Activated T-cell treated with anti-CD3 and anti-CD28 coated beads for 4 hours (primary cell): Measurements from ENCODE around the gene IP6K3.

Experiments used
- DNase-seq: peaks from one replicate; pipeline ENCODE4 v3.0.0-alpha.2; 2020

IP6K3 gene

DNA sequence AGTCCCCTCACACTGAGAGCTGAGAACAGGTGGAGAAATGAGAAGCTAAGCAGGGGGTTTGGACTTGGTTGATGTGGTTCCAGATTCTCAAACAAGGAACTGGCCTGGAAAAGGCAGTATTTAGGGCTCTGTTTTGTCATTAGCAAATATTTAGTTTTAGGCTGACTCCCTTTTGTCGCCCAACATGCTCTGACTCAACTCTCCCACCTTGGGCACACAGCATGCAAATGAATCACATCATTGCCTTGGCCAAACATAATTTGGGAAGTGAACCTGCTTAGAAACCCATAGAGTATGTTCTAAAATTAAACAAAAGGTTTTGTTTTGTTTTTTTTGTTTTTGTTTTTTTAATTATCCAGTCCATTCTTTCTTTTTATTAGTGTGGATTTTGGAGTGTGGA, 25.7 kb downstream of the IP6K3 start:
- DNase-seq, result no peak

DNA sequence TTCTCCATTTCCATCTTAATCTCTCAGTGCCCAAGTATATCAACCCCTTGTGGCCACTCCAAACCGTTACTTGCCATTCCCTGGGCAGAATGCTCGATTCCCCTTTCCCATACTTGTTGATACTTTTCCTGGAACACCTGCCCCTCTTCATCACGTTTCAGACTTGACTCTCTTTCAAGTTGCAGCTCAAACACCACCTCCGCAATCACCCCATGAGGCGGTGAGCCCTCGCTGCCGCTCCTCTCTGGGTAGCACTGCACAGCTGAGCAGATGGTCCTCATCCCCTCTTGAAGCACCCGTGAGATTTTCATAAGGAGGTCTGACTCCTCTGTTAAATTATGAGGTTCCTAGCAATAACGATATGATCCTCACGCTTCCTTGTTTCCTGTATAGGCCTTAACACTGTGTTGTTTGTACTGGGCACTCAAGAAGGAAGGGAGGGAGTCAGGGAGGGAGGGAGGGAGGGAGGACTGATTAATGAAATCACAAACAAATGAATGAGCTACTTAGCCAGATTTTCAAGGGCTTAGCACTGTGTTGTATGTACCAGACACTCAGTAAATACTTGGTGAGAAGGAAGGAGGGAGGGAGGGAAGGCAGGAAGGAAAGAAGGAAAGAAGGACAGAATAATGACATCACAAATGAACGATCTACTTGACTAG, 27.2 kb downstream of the IP6K3 start:
- DNase-seq, result no peak

DNA sequence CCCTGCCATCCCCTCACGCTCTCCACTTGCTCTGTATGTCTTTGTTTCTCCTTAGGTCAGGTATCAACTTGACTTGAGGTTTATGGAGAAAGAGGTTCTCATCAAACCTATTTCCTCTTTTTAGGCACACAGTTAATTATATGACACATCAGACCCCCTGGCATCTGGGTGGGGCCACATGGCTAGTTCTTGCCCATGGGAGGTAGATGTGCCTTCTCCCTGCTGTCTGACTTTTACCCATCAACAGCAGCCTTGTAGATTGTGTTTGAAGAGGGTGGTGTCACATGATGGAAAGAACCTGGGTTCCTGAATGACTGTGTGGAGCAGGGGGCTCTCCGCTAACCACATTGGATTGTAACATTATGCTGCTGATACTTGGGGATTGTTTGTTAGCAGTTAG, 28.0 kb downstream of the IP6K3 start:
- no peak for DNase-seq

DNA sequence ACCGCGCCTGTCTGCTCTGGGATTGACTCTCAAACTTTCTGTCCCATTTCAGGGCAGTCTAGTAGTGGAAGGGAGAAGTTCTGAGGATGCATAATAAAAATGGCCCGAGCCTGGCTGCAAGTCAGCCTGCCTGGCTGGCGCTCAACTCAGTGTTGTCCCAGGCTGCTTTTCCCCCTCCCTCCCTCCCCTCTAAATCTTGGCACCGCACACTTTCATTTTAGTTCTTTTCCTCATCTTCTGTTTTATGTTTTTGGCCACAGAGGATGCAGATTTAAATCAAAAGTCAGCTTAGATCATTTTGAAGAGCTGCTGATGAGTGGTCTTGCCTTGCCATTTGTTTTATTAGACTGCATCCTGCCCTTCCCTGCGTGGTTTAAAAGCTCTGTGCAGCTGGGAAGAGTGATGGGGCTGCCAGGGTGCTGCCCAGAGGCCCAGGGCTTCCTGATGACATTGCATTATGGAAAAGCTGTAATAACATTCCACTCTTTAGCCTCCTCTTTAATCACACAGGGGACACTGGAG, 28.7 kb downstream of the IP6K3 start:
- no peak for DNase-seq

GRCh38 chr6:33716890-33717632, 29.6 kb downstream of the IP6K3 start:
- DNase-seq, result no peak

DNA sequence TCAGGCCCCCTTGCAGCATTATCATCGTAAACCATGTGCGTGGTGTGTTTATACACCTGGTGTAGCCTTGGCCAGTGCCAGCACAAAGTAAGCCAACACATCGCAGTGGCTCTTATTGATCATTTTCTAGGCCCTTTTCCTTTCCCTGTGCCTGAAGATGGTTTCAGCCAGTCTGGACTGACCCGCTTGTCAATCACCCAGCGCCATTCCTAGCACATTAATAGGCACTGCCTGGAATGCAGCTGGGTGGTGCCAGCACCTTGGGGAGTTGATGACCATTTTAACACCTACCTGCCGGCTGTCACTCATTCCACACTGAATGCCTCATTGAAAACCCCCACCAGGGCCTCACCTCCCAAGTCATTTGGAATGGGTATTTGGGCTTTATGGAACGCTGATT, 30.3 kb downstream of the IP6K3 start:
- DNase-seq, result no peak

DNA sequence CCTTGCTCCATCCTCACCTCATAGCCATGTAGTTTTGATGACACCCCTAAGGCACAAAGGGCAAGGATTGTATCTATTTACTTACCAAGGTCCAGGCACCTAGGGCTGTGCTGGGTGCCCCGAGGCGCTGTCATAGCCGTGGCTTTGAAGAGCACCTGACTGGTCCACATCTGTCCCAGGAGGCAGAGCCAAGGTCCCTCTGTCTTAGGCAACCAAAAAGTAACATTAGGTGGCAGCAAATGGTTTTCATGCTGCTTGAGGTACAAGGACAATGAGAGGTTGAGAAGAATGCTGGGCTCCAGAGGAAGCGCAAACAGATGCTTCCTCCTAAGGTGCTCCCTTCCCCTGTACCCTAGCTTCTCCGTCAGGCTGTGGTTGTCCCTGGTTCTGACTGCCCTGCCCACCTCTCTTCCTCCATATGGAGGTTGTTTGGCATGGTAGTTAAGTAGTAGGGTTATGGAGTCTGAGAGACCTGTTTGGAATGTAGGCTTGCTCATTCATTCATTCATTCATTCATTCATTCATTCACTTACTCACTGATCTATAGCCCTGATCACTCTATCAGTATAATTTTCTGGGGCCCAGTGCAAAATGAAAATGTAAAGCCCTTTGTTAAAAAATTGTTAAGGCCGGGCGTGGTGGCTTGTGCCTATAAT, 32.2 kb downstream of the IP6K3 start:
- DNase-seq, result no peak

DNA sequence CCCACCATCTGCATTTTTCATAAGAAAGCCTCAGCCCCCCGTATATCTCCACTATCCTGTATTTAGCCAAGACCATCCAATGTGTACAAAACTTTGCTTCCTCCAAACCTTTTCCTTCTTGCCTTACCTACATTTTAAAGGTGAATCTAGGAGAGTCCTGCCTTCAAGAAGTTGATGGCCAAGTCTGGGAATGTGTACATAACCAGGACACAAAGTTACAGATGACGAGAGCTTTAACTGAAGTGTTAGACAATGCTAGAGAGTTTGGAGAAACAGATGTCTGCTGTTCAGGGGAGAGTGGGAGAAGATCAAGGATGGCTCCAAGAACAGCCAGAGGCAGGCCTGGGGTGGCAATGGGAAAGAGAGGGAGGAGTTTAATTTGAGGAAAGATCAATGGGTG, 32.9 kb downstream of the IP6K3 start:
- DNase-seq, result no peak

DNA sequence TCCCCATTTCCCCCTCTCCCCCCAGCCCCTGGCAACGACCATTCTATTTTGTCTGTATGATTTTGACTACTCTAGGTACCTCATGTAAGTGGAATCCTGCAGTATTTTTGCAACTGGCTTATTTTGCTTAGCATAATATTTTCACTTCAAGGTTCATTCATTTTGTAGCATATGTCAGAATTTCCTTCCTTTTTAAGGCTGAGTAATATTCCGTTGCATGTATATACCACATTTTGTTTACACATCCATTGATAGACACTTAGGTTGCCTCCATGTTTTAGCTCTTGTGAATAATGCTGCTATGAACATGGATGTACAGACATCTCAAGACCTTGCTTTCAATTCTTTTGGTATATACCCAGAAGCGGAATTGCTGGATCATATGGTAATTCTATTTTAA, 33.8 kb downstream of the IP6K3 start:
- no peak for DNase-seq

DNA sequence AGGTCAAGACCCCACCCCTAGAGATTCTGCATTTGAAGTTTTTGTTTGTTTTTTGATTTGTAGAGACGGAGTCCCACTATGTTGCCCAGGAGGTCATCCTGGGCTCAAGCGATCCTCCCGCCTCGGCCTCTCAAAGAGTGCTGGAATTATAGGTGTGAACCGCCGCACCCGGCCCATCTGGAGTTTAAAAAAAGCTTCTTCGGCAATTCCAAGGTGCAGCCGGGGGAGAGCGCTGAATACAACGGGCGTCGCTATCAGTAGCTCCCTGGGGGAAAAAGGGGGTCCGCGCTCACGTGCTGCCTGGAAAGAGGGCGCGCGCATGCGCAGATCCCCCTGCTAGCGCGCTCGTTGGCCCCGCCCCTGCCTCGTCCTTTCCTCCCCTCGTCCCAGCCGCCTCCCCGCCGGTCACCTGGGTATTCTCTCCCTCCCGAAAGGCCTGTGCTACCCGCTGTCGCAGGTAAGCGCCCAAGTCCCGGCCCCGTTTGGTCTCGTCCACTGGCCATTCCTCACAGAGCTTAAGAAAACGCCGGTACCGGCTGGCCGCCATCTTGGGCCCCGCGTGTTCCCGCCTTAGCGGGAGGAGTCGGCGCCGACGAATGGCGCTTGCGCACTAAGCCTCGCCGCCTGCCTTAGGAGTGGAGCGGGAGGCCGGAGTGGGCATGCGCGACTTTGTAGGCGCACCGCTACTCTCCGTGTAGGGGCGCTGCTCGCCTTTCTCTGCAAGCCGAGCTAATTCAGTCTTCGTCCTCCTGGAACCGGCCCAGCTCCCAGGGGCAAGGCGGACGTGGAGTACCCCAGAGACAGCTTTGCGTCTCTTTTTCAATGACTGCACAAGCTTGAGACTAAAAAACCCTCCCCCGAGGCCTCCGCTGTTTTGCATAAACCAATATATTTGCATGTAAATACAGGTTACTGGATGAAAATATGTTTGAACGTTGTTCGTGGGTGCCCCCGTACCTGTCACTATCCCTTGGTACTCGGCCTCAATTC, 35.3 kb downstream of the IP6K3 start, which contains the start of gene UQCC2:
UQCC2 (minus strand) TSS at position 561 of the 990 bp plus-strand sequence; CDS start at position 547, 14 bp downstream.
- DNase-seq, result peak; percentile 94

- no peak for DNase-seq
Observed at GRCh38 chr6:33710296-33711121, 36.2 kb downstream of the IP6K3 start.

GRCh38 chr6:33709605-33710295, 37.0 kb downstream of the IP6K3 start:
- no peak for DNase-seq

DNA sequence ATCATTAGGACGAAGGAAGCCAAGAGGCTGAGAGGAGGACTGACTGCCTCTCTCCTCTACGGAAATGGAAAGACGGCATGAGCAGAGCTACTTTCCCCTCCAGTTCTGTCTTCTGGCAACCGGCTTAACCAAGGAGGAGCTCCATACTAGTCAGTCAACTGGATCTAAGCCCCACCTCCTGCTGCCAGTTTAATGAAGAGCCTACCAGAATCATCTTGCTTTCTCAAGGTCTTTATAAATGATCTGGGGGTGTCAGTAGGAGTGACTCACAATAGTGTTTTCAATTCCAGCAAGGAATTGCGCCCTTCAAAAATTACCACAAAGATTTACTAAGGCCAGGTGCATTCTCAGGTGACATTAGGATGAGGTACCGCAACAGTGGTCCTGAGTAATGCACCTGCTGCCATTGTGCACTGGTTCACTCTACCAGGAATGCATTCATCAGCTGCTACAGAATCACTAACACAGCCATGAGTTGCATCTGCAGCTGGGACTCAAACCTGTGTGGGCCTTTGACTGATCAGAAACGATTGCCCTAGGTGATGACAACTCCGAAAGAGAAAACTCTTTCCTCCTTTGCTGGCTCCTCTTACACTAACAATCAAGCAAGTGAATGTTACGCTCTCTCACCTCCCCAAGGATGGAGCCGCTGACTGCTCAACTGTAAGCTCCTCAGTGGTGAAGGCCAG, 38.0 kb downstream of the IP6K3 start:
- no peak for DNase-seq

GRCh38 chr6:33707771-33708170, 38.9 kb downstream of the IP6K3 start:
- no peak for DNase-seq

DNA sequence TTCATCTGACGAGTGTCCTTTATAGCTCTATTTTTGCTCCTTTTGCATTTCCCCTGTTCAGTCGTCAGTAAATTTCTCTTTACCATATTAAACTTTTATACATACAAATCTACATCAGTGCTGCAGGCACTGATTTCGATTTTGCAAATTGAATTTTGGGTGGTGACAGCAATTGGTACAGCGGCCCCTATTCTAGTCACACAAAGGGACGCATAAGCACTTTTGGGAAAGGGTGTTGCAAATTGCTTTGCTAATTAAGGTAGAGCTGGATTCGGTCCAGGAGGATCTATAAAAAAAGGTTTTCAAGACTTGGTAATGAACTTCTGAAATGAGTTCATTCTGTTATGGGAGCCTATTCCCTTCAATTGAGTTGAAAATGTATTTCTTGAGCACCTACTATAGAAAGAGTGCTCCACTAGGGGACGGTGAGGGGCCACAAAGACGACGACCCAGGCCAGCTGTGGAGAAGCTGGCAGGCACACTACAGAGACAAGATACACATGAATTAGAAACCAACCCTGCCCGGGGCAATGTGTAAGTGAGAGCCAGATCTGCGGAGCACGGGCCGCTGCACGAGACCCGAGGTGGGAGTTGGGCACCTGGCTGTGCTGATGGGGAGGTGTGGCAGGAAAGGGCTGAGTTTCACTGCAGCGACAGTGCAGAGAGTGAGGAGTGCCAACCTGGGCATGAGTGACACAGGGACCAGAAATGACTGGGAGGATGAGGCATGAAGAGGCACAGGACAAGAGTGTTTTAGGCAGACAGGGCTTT, 40.6 kb downstream of the IP6K3 start:
- DNase-seq, result no peak

GRCh38 chr6:33705268-33705885, 41.3 kb downstream of the IP6K3 start:
- no peak for DNase-seq

DNA sequence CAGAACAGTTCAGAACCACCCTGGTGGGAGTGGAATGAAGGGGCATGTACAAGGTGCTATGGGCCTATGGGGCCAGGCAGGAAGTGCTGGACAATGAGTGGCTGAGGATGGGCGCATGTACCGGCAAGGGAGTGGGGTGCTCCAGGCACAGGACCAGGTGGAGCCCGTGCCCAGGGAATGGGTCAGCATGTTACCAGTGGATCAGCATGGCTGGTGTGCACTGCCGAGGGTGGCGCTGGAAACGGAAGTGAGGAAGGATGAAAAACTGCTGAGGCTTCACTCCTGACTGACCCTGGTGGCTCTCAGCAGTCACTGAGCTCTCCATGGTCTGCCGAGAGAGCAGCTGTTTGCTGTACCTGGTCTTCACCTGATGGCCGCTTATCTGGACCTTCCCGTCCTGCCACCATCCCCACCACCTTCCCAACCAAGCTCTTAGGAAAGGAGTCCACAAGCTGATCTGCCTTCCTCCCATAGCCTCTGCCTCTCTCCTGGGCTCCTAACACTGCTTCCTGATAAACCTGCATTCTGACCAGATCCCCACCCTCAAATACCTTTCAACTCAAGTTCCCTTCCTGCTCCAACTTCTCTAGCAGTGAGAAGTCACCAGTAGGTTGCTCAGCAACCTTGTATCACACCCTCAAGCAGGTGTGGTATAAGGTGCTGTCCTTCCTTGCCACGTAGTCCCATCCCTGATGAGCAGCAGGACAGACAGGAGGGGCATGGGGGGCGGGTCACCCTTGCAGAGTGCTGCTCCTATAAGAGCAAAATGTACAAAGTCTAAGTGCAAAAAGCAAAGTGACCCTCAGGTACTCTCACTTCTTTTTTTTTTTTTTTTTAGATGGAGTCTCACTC, 42.3 kb downstream of the IP6K3 start:
- no peak for DNase-seq

DNA sequence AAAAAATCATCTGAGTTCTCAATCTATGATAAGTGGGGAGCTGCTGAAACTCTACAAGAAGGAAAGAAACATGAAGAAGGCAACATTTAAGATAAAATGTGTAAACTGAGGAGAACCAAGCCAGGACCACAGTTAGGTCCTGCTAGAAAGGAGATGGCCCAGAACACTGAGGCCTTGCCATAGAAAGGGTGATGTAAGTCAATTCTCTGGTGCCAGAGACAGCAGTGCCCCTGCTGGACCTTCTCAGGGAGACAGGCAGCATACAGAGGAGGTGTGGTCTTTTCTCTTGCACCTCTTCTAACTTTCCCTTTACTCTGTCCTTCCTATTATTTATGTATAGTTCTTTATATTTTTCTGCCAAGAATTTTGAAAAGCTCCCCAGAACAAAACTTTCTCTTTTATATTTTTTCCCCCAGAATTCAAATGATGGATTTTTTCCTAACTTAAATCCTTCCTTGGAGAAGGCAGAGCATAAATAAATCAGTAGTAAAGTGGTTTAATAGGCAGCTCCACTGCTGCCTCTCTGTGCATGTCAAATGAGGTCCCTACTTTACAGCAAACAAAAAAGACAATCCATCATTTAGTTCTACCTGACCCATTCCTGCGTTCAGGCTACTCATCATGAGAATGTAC, 44.2 kb downstream of the IP6K3 start:
- DNase-seq, result no peak
